Left kidney (tissue), 2 donors: ENCODE data around the gene ATP2C1. TPM values are rescaled to one million over a fixed set of nuclear protein-coding genes. Genes with fewer than 3 reads are reported as not detected.
"Not testable (repeated sequence)": the region's sequence is repeated elsewhere in the genome, so short reads cannot be mapped to it uniquely, and the experiment has no call there.

ENCODE experiments used
- DNase-seq: peaks from one replicate; pipeline ENCODE4 v3.0.0-alpha.2; 2013
- polyA plus RNA-seq: library from polyadenylated mRNA; unstranded; fragments of 120-200 nt; gene quantifications from one replicate; pipeline ENCODE4 v1.2.1, GENCODE V29; 2013; ENCODE audit not compliant: insufficient read length

The ATP2C1 gene
- polyA plus RNA-seq, 1 donor, result 158 TPM

GRCh38 chr3:131038326-131038725 is 144.4 kb downstream of the ATP2C1 start:
- no peak for DNase-seq

- not testable (repeated sequence) for DNase-seq
These were observed 148.5 kb downstream of the ATP2C1 start for GRCh38 chr3:131042271-131042985.

DNA sequence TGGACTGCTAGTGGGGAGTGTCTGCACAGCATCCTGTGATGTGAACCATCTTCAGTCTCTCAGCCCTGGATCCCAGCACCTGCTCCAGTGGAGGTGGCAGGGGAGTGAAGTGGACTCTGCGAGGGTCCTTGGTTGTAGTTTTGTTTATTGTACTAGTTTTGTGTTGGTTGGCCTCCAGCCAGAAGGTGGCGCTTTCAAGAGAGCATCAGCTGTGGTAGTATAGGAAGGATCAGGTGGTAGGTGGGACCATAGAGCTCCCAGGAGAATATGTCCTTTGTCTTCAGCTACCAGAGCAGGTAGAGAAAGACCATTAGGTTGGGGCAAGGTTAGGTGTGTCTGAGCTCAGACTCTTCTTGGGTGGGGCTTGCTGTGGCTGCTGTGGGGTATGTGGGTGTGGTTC is 153.7 kb downstream of the ATP2C1 start:
- no peak for DNase-seq

- no peak for DNase-seq
These were observed 154.1 kb downstream of the ATP2C1 start for GRCh38 chr3:131048030-131048429.

DNA sequence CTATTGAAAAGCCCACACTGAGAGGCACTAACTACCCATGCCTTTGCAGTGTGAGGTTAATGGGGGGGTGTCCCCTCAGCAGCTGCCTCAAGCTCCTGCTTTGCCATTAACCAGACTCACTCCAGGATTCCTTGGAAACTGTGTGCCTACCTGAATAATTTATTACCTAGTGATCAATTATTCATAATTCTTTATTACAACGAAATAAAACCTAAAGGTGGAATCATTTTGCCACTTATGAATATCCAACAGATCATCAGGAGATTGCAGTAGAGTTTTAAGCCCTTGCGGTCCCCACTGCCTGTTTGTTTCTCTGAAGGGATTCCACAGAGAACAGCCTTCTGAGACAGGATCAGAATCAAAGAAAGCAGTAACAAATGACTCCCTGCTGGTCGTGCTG is 156.1 kb downstream of the ATP2C1 start:
- DNase-seq, result no peak

DNA sequence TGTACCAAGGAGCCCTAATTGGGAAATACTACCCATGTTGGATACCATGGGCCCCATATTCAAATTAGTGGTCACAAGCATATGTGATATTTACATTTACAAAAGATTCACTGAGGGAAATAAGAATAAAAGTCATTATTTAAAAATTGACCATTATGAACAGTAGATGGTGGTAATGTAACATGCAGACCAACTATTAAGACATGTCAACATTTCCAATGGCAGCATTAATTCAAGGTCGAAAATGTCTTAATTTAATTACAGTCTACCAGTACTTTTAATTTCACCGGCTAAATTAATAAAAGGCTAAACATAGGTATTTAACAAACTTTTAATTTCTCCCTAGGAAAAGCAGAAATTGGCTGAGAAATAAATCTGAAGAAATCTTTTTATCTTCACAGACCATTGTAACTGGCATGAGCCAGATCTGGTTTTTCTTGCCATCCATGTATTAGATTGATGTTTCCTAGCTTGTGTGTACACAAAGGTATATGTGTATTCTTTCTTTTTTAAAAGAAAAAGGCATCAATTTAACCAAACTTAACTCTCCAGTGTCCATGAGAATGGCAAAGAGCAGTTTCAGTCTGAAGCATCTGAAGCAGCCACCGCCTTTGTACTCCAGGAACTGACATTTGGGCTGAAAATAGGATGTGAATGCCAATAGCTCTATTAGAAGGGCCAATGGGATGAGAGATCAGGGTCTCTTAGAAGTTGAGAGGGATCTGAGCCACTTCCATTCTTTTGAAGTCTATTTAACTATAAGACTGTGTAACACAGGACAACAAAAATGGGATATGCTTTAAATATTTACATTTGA is 159.4 kb downstream of the ATP2C1 start:
- no peak for DNase-seq

Other genes with a start within 250 kb of the ATP2C1 start
- 62.7 TPM for gene PIK3R4, start 147.3 kb upstream of the ATP2C1 start, polyA plus RNA-seq
- 15.0 TPM for gene ASTE1, start 132.7 kb downstream of the ATP2C1 start, polyA plus RNA-seq
- gene NEK11, start 132.8 kb downstream of the ATP2C1 start, polyA plus RNA-seq, result 24.3 TPM